MCF 10A (cell line): Measurements from ENCODE around the gene ADGB. TPM values are rescaled to one million over a fixed set of nuclear protein-coding genes. Genes with fewer than 3 reads are reported as not detected.

Experiments
- BruUV-seq: library from RNA; stranded (reverse); fragments of 400-500 nt; replicated peaks from 2 replicates; lab custom pipeline; 2021; lab: Mats Ljungman, UMichigan
- CTCF ChIA-PET: fragments of 300-600 bp; sonication (Branson Sonifier 250); formaldehyde crosslinking; extraction: SDS; loops from one replicate; lab custom pipeline; 2021; ENCODE audit warnings: antibody characterized with exemption, inconsistent platforms; lab: Yijun Ruan, JAX
- POLR2A ChIA-PET: fragments of 300-600, 350-650 bp; sonication (Branson Sonifier 250); formaldehyde crosslinking; extraction: SDS; loops from one replicate; lab custom pipeline; 2020; ENCODE audit warnings: antibody characterized with exemption, inconsistent platforms; lab: Yijun Ruan, JAX
- DNase-seq: peaks from one replicate; pipeline ENCODE4 v3.0.0-alpha.2; 2018; ENCODE audit not compliant: unreplicated experiment
- H3K27ac Mint-ChIP-seq: one replicate; pipeline ENCODE4 v1.8.0; 2022; ENCODE audit warnings: mild to moderate bottlenecking, low read depth, mixed read lengths; ENCODE audit not compliant: unreplicated experiment
- H3K27me3 Mint-ChIP-seq: one replicate; pipeline ENCODE4 v1.8.0; 2022; ENCODE audit warnings: mixed read lengths; ENCODE audit not compliant: insufficient read depth, unreplicated experiment
- H3K36me3 Mint-ChIP-seq: one replicate; pipeline ENCODE4 v1.8.0; 2022; ENCODE audit warnings: mild to moderate bottlenecking, moderate library complexity, mixed read lengths; ENCODE audit not compliant: insufficient read depth, unreplicated experiment
- H3K4me1 Mint-ChIP-seq: one replicate; pipeline ENCODE4 v1.8.0; 2022; ENCODE audit warnings: mixed read lengths; ENCODE audit not compliant: insufficient read depth, unreplicated experiment
- H3K4me3 Mint-ChIP-seq: one replicate; pipeline ENCODE4 v1.8.0; 2022; ENCODE audit warnings: mild to moderate bottlenecking, moderate library complexity, mixed read lengths; ENCODE audit not compliant: unreplicated experiment
- H3K9me3 Mint-ChIP-seq: one replicate; pipeline ENCODE4 v1.8.0; 2022; ENCODE audit warnings: mixed read lengths; ENCODE audit not compliant: unreplicated experiment
- CTCF ChIP-seq: fragments of 200-600 bp; IDR thresholded peaks from one replicate; pipeline ENCODE4 v1.8.0; 2022; ENCODE audit warnings: antibody characterized with exemption, mild to moderate bottlenecking; ENCODE audit not compliant: unreplicated experiment
- intact Hi-C: fragments of 100-400 bp; cut with micrococcal nuclease; formaldehyde crosslinking; loops from 2 replicates; pipeline ENCODE4 v1.14.1; 2022
- total RNA-seq: library from RNA; stranded (reverse); gene quantifications from 2 replicates; pipeline ENCODE4 v1.2.3, GENCODE V29; 2022

Gene ADGB
- total RNA-seq, 1 experiment from 2014 or later: not detected

GRCh38 chr6:146861716-146862115 is 262.9 kb downstream of the ADGB start:
- Mint-ChIP-seq H3K4me3 (no peak overlapping the region), H3K27ac (no peak overlapping the region), H3K4me1 (no peaks in the 10 kb centered on the region), H3K36me3 (no peaks in the 10 kb centered on the region), H3K9me3 (no peaks in the 10 kb centered on the region), H3K27me3 (no peaks in the 10 kb centered on the region)
- no peak for DNase-seq
- BruUV-seq: no TSS peak
- POLR2A ChIA-PET: no interaction called here
- CTCF ChIA-PET: no interaction called here
- intact Hi-C loops: no loop called here
- no peak for TF ChIP-seq CTCF

- Mint-ChIP-seq H3K27ac (no peak overlapping the region), H3K27me3 (no peaks in the 10 kb centered on the region), H3K4me3 (no peak overlapping the region), H3K4me1 (no peaks in the 10 kb centered on the region), H3K9me3 (no peaks in the 10 kb centered on the region), H3K36me3 (no peaks in the 10 kb centered on the region)
- POLR2A ChIA-PET: interaction anchor here (0.6 kb wide), 1 partner anchor 14 kb away, joined by 3 read pairs; no protein-coding TSS in a partner anchor
- BruUV-seq: no TSS peak
- intact Hi-C loops: no loop called here
- no peak for TF ChIP-seq CTCF
- no peak for DNase-seq
- CTCF ChIA-PET: interaction anchor here (0.6 to 0.7 kb wide), 2 partner anchors 1320 to 1458 kb away, joined by 3 to 4 read pairs; no protein-coding TSS in a partner anchor
Measured at GRCh38 chr6:146862508-146862919, 263.7 kb downstream of the ADGB start.

GRCh38 chr6:146864300-146864699 is 265.5 kb downstream of the ADGB start:
- ChIA-PET CTCF (interaction anchor here (1.9 to 2.3 kb wide), 2 partner anchors 8 to 10 kb away, joined by 6 to 8 read pairs; no protein-coding TSS in a partner anchor), POLR2A (interaction anchor here (0.6 kb wide), 1 partner anchor 343 kb away, joined by 3 read pairs; no protein-coding TSS in a partner anchor)
- Mint-ChIP-seq H3K4me1 (peaks cover 5% of the 10 kb centered on the region), H3K9me3 (no peaks in the 10 kb centered on the region), H3K27me3 (no peaks in the 10 kb centered on the region), H3K36me3 (no peaks in the 10 kb centered on the region), H3K27ac (no peak overlapping the region), H3K4me3 (no peak overlapping the region)
- TF ChIP-seq CTCF: no peak
- no TSS peak for BruUV-seq
- DNase-seq: no peak
- intact Hi-C loops: no loop called here

- H3K4me3 Mint-ChIP-seq: no peak overlapping the region
- peaks cover 5% of the 10 kb centered on the region for H3K4me1 Mint-ChIP-seq
- POLR2A ChIA-PET: interaction anchor here (0.6 kb wide), 1 partner anchor 343 kb away, joined by 3 read pairs; no protein-coding TSS in a partner anchor
- no peaks in the 10 kb centered on the region for H3K27me3 Mint-ChIP-seq
- TF ChIP-seq CTCF: no peak
- no TSS peak for BruUV-seq
- DNase-seq: no peak
- H3K36me3 Mint-ChIP-seq: no peaks in the 10 kb centered on the region
- no peaks in the 10 kb centered on the region for H3K9me3 Mint-ChIP-seq
- intact Hi-C loops: no loop called here
- CTCF ChIA-PET: interaction anchor here (0.8 to 2.3 kb wide), 3 partner anchors 8 to 37 kb away, joined by 4 to 8 read pairs (median 6); no protein-coding TSS in a partner anchor
- no peak overlapping the region for H3K27ac Mint-ChIP-seq
Measured at GRCh38 chr6:146864885-146865284, 266.1 kb downstream of the ADGB start.

Other genes starting within 250 kb of the ADGB start
- 39.7 and 73.6 TPM in 2 replicates for gene RAB32, start 55.1 kb upstream of the ADGB start, total RNA-seq